ENCODE results near the gene GLT8D1. TPM values are rescaled to one million over a fixed set of nuclear protein-coding genes. Genes with fewer than 3 reads are reported as not detected.

GLT8D1 gene
- total and polyA plus RNA-seq, 2 experiments from 2014 or later, result 30.0 to 40.8 TPM

- Mint-ChIP-seq H3K4me3 (no peak overlapping the region), H3K9me3 (no peaks in the 10 kb centered on the region), H3K27me3 (ENCODE audit: insufficient read depth, low read depth, poor library complexity) (no peaks in the 10 kb centered on the region), H3K36me3 (ENCODE audit: low read depth) (peaks cover 80% of the 10 kb centered on the region), H3K27ac (no peak overlapping the region), H3K4me1 (no peaks in the 10 kb centered on the region)
- H3F3A ChIP-seq (replicated peaks; ENCODE audit: low read depth), result no peaks in the 10 kb centered on the region
- no peaks in the 10 kb centered on the region for H3K79me2 ChIP-seq (replicated peaks; ENCODE audit: insufficient read depth)
- H3K9me2 ChIP-seq (ENCODE audit: insufficient read depth), result no peaks in the 10 kb centered on the region
- no peak overlapping the region for H3K4me2 ChIP-seq
- TF ChIP-seq CREB1 (CRISPR knock-in tag; IDR thresholded peaks at IDR 0.05; ENCODE audit: low read depth), result no peak
- no peak for TF ChIP-seq ZNF114 (CRISPR knock-in tag; IDR thresholded peaks at IDR 0.05)
- TF ChIP-seq ZNF331 (CRISPR knock-in tag; IDR thresholded peaks at IDR 0.05; ENCODE audit: low read depth), result no peak
- no peak for TF ChIP-seq NANOG (IDR thresholded peaks at IDR 0.05; ENCODE audit: borderline replicate concordance)
- TF ChIP-seq POLR2AphosphoS5 (IDR thresholded peaks at IDR 0.05; ENCODE audit: low read depth), result no peak
- TF ChIP-seq, protein P1, sequence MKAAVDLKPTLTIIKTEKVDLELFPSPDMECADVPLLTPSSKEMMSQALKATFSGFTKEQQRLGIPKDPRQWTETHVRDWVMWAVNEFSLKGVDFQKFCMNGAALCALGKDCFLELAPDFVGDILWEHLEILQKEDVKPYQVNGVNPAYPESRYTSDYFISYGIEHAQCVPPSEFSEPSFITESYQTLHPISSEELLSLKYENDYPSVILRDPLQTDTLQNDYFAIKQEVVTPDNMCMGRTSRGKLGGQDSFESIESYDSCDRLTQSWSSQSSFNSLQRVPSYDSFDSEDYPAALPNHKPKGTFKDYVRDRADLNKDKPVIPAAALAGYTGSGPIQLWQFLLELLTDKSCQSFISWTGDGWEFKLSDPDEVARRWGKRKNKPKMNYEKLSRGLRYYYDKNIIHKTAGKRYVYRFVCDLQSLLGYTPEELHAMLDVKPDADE (IDR thresholded peaks at IDR 0.05), result no peak
- TF ChIP-seq, protein P2, sequence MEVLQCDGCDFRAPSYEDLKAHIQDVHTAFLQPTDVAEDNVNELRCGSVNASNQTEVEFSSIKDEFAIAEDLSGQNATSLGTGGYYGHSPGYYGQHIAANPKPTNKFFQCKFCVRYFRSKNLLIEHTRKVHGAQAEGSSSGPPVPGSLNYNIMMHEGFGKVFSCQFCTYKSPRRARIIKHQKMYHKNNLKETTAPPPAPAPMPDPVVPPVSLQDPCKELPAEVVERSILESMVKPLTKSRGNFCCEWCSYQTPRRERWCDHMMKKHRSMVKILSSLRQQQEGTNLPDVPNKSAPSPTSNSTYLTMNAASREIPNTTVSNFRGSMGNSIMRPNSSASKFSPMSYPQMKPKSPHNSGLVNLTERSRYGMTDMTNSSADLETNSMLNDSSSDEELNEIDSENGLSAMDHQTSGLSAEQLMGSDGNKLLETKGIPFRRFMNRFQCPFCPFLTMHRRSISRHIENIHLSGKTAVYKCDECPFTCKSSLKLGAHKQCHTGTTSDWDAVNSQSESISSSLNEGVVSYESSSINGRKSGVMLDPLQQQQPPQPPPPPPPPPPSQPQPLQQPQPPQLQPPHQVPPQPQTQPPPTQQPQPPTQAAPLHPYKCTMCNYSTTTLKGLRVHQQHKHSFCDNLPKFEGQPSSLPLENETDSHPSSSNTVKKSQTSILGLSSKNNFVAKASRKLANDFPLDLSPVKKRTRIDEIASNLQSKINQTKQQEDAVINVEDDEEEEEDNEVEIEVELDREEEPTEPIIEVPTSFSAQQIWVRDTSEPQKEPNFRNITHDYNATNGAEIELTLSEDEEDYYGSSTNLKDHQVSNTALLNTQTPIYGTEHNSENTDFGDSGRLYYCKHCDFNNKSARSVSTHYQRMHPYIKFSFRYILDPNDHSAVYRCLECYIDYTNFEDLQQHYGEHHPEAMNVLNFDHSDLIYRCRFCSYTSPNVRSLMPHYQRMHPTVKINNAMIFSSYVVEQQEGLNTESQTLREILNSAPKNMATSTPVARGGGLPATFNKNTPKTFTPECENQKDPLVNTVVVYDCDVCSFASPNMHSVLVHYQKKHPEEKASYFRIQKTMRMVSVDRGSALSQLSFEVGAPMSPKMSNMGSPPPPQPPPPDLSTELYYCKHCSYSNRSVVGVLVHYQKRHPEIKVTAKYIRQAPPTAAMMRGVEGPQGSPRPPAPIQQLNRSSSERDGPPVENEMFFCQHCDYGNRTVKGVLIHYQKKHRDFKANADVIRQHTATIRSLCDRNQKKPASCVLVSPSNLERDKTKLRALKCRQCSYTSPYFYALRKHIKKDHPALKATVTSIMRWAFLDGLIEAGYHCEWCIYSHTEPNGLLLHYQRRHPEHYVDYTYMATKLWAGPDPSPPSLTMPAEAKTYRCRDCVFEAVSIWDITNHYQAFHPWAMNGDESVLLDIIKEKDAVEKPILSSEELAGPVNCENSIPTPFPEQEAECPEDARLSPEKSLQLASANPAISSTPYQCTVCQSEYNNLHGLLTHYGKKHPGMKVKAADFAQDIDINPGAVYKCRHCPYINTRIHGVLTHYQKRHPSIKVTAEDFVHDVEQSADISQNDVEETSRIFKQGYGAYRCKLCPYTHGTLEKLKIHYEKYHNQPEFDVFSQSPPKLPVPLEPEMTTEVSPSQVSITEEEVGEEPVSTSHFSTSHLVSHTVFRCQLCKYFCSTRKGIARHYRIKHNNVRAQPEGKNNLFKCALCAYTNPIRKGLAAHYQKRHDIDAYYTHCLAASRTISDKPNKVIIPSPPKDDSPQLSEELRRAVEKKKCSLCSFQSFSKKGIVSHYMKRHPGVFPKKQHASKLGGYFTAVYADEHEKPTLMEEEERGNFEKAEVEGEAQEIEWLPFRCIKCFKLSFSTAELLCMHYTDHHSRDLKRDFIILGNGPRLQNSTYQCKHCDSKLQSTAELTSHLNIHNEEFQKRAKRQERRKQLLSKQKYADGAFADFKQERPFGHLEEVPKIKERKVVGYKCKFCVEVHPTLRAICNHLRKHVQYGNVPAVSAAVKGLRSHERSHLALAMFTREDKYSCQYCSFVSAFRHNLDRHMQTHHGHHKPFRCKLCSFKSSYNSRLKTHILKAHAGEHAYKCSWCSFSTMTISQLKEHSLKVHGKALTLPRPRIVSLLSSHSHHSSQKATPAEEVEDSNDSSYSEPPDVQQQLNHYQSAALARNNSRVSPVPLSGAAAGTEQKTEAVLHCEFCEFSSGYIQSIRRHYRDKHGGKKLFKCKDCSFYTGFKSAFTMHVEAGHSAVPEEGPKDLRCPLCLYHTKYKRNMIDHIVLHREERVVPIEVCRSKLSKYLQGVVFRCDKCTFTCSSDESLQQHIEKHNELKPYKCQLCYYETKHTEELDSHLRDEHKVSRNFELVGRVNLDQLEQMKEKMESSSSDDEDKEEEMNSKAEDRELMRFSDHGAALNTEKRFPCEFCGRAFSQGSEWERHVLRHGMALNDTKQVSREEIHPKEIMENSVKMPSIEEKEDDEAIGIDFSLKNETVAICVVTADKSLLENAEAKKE (CRISPR knock-in tag; IDR thresholded peaks at IDR 0.05), result no peak
- TF ChIP-seq REST (IDR thresholded peaks at IDR 0.05; ENCODE audit: unreplicated experiment), result no peak
- TF ChIP-seq EZH2phosphoT487 (IDR thresholded peaks at IDR 0.05; ENCODE audit: unreplicated experiment), result no peak
- no peak for TF ChIP-seq CTCF (conservative IDR thresholded peaks at IDR 0.05; ENCODE audit: low read depth in 2 of 2)
- no peak for TF ChIP-seq EZH2 (IDR thresholded peaks at IDR 0.05; ENCODE audit: low read depth, unreplicated experiment)
- TF ChIP-seq STAT1 (IDR thresholded peaks at IDR 0.05; ENCODE audit: unreplicated experiment), result no peak
- TF ChIP-seq JUNB (IDR thresholded peaks at IDR 0.05; ENCODE audit: unreplicated experiment), result no peak
- peaks cover 56% of the 10 kb centered on the region for H3K36me3 ChIP-seq (ENCODE audit: insufficient read depth)
- DNase-seq (ENCODE audit: low spot score) (no peak), ATAC-seq (no peak)
- no peaks in the 10 kb centered on the region; the same call in 1 of the 2 replicates for H4K20me1 ChIP-seq (replicated peaks; ENCODE audit: insufficient read depth)
- no peak overlapping the region for H3K27ac ChIP-seq (ENCODE audit: low read depth)
- no peak overlapping the region for H3K4me3 ChIP-seq
- no peaks in the 10 kb centered on the region for H3K27me3 ChIP-seq (ENCODE audit: insufficient read depth)
- H3K4me1 ChIP-seq (ENCODE audit: insufficient read depth), result no peaks in the 10 kb centered on the region
- H2AFZ ChIP-seq, result no peak overlapping the region
Observed at GRCh38 chr3:52739730-52740129, 34.1 kb upstream of the GLT8D1 start.

Data from GM23338 (cell line).